CD1c-positive myeloid dendritic cell (primary cell): ENCODE results near the gene CELSR1.

ENCODE experiments used
- DNase-seq: peaks from one replicate; pipeline ENCODE4 v3.0.0-alpha.2; 2016; ENCODE audit errors: extremely low spot score

The CELSR1 gene

DNA sequence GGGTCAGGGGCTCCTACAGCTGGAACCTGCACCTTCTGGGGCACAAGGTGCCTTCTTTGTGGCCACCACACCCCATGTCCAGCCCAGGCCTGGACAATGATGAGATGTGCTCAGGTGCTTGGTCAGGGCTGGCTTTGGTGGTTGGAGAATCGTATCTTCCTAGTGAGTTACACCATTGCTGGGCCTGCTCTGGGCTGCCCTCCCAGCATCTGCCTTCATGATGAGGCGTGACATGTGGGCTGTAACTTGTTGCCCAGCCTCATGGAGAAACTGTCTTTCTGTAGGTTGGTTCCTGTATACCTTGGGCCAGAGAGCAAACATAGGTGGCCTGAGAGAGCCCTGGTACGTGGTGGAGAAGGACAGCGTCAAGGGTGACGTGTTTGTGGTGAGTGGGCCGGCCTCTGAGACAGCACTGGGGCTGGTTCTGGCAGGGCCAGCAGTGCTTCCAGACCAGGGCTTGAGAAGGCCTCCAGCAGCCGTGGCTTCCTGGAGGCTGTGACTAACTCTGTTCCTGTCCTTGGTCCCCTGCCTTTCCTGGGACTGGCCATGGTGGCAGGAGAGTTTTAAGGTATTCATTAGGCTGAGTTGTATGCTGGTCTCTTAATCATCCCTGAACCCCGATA lies 183.8 kb downstream of the CELSR1 start:
- DNase-seq: no peak

DNA sequence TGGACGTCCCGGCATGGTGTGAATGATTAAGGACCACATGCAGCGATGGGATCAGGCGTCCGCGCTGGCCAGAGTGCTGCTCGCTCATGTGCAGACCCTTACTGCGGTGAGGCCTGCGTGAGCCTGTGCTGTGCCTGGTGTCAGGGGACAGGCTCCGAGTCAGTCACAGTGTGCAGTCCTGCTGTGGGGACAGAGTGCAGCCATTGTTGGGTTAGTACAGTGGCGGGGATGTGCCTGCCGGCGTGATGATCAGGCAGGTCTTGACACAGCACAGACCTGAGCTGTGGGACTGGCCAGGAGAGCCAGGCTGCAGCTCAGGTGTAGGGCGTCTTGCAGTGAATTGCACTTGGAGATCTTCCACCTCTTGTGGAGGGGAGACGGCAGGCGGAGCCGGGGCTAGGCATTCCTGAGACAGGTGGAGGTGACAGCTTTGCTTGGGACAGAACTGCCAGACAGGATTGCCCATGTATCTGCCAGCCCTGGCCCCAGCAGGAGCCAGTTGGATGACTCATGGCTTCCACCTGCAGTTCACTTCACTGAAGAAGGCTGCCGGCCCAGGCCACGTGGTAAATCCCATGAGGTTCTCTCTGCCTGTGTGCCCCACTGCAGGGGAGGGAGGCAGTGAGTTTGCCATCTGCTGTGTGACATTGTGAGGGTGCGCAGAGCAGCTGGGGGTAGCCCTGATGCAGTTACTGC lies 184.6 kb downstream of the CELSR1 start:
- no peak for DNase-seq

DNA sequence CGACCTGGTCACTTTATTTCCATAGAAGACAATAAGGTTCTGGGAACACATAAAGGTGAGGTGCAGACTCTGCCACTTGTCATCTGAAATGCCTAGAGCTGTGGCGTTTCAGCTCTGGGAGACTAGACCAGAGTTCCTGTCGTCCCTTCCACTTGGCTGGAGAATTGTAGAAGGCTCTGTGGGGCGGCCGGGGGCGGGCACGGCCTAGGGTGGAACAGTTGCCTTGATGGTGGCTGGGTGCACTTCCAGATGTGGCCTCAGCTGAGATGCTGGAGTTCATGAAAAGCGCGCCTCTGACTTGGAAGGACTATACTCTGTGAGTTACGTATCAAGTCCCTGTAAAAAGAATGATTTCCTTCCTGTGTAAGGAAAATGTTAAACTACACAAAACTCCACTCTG lies 185.1 kb downstream of the CELSR1 start:
- no peak for DNase-seq

DNA sequence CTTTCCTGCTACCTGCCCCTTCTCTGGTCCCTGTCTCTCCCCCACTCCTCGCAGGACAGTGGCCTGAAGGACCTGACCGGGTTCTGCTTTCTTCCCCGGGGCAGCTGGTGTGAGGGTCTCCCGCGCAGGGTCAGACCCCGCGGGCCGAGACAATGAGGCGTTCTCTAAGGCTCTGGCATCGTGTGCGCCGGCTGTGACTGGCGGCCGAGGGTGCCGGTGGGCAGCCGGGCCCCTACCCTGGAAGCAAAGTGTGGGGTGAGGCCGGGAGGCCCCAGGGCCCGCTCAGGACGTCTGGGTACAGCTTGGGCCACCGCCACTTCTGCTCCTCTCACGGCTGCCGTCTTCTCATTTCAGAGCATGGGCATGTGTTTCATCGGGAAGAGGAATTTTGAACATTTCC lies 185.7 kb downstream of the CELSR1 start:
- no peak for DNase-seq

DNA sequence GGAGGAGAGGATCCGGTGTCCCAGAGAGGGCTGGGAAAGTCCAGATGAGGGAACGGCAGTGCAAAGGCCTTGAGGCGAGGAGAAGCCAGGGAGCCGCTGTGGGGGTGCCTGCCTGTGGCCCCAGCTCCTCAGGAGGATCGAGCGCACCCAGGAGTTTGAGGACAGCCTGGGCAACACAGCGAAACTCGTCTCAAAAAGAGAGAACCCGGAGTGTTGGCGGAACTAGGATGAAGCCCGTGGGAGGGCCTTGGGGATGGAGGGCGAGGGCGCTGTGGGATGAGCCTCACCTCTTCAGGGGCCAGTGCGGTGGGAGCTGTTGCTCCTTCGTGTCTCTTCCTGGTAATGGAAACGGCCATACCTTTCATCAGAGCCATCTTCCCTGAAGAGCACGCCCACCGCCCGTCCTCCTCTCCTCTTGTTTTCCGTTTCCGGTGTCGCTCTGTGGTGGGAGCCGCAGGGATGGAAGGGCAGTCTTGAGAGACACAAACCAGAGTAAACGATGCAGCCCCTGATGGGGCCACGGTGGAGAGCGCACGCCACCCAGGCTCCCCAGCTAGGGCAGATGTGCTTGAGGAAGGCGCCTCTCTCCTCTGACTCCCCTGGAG lies 186.2 kb downstream of the CELSR1 start:
- no peak for DNase-seq

DNA sequence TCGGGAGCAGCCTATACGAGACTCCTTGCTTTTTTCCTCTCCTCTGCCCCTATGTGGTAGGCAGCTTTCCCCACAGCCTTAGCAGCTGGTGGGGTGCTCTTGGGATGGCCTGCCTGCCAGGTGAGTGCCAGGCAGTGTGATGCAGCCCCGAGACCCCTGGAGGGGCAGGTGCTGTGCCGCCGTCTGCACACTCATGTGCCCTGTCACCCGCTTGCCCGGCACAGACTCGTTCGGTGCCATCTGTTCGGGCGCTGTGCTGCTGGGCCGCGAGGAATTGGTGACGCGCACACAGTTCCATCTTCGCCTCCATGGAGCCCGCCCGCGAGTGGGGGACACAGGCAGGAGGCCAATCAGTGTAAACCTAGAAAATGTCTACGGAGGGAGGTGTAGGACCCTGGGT lies 186.8 kb downstream of the CELSR1 start:
- no peak for DNase-seq

DNA sequence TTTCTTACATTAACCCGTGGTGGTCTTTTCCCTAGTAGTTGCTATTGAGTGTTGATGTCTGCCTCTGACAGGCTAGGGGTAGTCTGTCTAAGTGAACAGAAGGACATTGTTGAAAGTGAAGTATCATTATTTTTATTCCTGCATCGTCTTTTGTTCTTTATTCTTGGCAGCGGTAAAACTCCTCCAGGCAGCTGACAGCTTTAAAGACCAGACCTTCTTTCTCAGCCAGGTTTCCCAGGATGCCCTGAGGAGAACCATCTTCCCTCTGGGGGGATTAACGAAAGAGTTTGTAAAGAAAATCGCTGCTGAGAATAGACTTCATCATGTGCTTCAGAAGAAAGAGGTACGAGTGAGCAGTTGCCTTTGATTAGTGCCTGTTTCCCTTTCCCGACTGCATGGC lies 187.3 kb downstream of the CELSR1 start:
- no peak for DNase-seq

DNA sequence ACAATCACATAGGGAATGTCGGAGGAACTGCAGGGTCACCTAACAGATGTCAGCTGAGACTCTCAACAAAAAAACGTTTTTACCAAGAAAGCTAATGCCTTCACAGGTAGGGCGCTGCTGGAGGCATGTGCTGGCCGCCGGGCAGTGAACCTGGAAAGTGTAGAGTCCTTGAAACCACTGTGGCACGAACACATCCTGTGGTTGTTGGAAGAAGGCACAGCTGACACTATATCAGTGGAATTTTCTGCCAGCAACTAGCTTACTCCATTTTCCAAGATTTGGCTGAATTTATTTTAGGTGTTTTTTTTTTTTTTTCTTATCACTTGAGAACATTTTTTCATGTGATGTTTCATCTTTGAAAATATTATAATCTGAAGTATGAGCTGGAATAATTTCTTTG lies 187.7 kb downstream of the CELSR1 start:
- no peak for DNase-seq

DNA sequence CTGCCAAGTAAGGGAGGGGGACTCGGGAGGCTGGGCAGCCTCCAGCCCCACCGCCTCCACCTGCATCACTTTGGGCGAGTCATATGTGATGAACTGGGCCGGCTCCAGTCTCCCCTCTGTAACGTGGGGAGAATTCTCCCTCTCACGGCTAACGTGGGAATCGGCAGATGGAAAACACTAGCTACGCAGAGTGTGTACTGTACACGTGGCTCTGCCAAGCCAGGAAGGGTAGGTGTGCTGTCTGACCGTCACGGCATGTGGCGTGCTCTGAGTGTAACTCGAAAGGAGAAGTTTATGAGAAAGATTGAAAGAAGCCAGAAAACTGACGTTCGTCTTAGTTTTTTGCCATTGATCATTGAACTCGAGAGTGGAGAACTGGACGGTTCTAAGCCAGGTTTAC lies 188.2 kb downstream of the CELSR1 start:
- DNase-seq: no peak

DNA sequence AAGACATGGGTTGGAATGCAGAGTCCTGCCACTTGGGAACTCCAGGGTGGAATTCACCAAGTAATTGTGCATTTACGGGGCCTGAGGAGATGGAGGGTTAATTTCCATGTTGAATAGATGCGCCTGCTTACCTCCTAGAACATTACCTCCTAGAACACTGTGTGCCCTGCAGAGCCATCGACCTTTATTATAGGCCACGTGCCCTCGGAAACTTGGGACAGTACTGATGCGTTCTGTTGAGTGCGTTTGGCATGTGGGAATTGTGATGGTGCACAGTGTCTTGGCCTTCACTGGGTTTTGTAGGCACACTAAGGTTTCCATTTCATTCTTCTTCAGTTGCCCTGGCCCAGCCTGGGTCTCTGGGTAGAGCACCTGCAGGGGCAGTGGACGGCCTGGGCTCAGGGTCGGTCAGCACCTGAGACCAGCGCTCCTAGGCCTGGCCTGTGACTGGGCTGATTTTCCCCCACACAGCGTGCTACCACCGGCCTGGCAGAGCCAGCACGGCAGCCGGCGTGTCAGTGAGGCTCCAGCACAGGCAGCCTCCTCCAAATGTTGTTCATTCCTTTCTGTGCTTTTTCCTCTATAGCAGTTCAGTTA lies 189.2 kb downstream of the CELSR1 start:
- DNase-seq: no peak

DNA sequence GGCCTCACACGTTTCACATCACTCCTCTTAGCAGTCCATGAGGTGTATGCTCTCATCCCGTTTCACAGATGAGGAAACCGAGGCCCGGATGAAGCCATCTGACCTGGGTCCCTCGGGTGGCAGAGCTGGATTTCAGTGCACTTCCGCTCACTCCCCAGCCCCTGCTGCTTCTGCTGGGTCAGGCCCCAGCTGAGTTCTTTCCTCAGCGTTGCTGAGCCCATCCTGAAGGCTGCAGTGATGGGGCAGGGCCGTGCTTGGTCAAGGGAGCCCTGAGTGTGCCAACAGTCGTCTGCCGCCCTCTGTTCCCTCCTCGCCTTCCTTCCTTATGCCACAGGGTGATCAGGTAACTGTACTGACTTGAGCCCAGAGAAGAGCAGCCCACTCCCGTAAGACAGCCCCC lies 189.8 kb downstream of the CELSR1 start:
- no peak for DNase-seq

DNA sequence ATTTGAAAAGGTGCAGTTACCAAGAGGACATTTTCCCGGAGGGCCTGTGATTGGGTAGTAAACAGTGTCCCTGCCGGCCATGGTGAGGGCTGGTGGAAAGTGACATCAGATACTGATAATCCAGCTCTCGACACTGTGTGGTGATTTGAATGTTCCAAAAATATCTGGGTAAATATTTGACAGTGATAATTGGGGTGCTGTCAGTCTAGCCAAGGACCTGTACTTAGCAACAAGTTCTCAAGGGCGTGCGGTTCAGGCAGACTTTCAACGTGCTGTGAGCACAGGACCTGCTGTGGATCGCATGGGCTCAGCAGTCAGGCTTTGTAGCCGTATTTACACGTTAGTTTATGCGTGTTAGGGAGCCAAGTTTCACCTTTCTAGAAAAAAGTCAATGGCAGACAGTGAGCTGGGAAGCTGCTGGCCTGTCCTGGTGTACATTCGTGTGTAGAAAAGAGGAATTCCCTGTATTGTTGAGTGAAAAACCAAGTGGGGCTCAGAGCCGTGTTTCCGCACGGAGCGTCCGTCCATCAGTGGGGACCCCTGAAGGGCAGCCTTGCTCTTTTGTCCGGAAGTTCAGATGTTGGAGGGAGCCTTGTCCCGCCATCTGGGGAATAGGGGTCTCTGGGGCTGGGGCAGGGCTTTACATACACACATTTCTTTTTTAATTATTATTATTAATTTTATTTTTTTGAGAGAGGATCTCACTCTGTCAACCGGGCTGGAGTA lies 190.6 kb downstream of the CELSR1 start:
- DNase-seq: no peak

DNA sequence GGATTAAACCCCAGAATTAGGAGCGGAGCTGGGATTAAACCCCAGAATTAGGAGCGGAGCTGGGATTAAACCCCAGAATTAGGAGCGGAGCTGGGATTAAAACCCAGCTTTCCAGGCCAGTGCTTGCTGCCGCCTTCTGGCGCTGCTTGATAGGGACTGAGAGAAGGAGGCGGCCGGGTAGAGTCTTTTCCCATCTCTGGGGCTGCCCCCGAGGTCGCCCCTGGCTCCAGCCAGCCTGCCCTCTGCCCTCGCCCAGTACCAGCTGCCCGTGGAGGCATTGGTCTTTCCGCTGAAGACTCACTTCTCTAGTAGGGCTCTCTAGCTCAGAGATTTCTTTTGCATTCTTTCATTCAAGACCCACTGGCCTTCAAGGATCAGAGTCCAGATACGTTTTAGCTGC lies 196.7 kb downstream of the CELSR1 start:
- no peak for DNase-seq

DNA sequence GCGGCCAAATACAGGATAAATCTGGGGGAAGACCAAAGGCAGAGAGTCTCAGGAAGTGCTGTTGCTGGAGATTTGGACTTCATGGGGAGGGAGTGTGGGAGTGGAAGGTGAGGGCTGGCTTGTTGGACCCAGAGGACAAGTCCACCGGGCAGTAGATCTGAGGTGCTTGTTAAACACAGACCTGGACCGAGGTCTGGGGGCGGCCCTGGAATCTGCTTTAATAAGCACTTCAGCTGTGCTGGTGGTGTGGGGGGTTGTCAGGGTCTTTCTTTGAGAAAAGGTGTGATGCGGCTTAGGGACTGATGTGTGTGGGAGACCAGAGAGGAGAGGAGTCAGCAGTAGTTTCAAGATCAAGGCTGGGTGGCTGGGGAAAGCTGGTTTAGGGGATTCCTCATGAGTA lies 197.5 kb downstream of the CELSR1 start:
- DNase-seq: no peak

DNA sequence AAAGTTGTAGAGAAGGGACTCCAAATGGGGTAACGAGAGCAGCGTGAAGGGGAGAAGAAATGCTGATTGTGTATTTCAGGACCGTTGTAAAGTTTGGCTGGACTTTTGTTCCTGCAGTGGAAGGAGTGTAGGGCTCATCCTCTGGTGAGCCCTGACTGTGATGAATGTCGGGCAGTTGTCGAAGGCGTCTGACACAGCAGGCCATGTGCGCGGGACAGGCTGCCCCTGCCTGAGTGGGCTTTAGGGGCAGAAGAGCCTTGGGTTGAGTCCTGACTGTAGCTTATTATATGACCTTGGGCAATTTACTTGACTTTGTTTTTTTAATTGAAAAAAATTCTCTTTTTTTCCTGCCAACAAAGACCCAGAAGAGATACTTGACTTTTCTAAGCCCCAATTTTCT lies 198.8 kb downstream of the CELSR1 start:
- no peak for DNase-seq

DNA sequence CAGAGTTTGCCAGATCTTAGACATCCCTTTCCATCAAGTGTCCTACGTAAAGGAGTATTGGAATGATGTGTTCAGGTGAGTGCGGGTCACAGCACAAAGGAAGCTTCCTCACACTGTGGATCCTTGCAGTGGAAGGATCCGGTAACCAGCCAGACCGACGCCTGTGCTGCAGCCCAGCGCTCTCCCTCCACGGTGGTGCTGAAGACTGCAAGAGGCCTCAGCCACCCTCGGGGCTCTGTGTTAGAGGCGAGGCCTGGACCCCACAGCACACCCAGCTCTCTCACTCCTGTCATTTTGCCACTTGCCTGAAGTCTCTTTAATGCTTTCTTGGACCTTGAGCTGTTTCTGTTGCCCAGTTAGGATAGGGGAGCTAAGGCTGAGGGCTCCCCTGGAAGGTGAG lies 199.6 kb downstream of the CELSR1 start:
- DNase-seq: no peak

DNA sequence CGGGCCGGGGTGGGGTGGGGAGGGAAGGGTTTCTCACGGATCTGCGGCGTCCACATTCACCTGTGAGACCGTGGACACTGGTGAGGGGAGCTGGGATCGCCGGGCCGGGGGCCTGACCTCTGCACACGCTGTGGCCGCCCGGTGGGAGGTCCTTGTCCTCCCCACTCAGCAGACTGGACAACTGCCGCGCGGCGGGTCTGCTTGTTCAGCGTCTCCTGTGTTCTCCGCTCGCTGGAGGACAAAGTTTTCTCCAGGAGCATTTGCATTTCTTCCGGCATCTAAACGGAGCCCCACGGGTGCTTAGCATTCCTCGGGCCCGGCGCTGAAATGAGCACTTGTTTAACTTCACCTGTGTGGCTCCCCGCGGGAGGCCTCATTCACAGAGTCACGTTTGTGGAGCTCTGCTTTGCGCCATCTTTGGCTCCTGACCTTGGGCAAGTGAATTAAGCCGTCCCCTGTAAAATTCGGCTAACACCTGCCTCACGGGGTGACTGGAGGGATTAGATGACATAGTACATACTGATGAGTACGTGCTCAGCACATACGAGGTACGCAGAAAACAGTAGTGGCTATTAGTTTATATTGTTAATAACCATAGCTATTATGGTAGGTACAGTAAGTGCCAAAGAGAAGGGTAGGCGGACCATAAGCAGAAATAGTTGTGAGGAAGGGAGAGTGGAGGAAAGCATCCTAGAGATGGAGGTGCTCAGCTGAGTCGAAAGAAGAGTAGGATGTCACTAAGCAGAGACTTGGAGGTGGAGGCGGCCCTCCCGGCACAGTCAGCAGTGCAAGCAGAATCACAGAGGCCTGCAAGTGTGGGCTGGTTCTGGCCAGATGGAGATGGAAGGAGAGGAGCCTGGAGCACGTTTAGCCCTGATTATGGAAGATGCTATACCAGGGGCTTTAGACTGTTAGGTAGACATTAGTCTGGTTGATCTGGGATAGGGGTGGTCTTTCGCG lies 201.0 kb downstream of the CELSR1 start:
- peak; percentile 10 for DNase-seq

DNA sequence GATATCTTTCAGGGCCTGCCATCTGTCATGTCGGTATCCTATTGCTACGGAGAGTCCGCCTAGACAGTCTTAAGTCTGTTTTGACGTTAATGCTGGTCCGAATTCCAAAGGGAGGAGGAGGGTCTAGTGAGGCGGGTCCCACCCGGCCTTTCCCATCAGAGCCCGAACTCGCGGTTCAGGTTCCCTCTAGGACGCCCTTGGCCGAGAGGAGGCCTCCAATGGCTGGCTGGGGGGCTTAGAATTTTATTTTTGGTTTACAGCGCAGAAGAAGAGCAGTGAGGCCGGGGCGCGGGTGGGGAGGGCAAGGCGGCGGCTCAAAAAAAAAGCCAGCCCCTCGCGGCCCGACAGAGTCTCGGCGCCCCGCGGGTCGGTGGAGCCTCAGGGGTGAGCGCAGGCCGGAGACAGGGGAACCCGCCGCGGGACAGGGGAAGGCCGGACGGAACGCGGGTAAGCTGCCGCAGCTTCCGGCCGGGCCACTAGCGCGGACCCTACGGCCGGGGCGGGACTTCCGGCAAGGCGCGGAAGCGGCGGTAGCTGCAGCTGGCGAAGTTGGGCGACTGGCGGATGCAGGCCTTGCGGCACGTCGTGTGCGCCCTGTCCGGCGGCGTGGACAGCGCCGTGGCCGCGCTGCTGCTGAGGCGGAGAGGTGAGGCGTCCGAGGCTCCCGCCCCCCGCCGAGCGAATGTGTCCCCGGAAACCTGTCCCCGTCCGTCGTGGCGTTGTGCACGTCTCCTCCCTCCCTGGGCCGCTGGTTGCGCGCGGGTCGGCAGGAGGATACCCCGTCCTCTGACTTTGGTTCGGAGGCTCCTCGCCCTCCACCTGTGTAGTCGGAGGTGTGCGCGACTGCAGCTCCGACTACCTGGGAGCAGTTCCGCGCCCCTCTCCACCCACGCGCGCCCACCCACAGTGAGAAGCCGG lies 202.0 kb downstream of the CELSR1 start, which contains the start of gene TRMU:
Gene TRMU (plus strand): TSS at position 514 of the 918 bp plus-strand sequence. CDS start 51 bp downstream, at position 565.
- peak; percentile 92 for DNase-seq

DNA sequence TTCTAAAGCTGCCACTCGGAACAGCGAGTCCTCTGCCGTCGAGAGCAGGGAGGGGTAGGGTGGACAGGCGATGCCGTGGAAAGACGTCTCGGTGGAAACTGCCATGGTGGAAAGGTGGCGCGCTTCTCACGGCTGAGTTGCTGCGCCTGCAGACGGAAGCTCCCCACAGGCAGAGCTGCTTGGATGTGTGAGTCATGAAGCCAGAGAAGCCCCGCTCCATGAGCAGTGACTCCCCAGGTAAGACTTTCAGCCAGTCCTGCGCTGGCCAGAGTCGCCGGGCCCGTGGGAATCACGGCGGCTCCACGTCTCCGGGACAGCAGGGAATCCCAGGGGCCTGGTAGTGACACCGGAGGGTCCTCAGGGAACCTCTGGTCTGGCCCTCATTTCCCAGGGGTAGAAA lies 205.9 kb downstream of the CELSR1 start:
- no peak for DNase-seq

DNA sequence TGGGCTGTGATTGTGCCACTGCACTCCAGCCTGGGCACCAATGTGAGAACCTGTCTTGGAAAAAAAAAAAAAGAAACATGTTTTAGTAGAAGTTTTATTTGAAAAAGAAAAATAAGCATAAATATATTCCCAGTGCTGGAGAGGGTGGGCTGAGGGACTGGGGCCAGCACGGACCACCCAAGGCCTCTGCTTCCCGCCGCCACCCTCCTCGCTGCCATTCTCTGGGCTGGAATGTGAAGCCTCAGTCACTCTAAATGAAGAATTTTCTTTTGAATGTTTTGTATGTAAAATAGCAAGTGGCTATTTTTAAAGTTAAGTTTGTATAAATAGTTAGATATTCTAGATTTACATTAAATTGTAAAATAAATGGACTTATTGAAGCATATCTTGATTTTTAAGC lies 207.0 kb downstream of the CELSR1 start:
- DNase-seq: no peak
